GM12865 (cell line): ENCODE results near the gene ATG5.

Experiments
- DNase-seq: peaks from one replicate; pipeline ENCODE4 v3.0.0; 2010; ENCODE audit warnings: low read depth
- H3K4me3 ChIP-seq: 2 replicates; pipeline ENCODE4 v1.5.1; 2011; ENCODE audit warnings: mild to moderate bottlenecking, low read depth, low read length, control low read depth
- CTCF ChIP-seq: IDR thresholded peaks from 2 replicates; pipeline ENCODE4 v1.5.1; 2011; ENCODE audit warnings: low read length, control low read depth, low read depth, inconsistent platforms; ENCODE audit not compliant: insufficient read depth; ENCODE audit errors: missing control alignments

The ATG5 gene

GRCh38 chr6:106293116-106293515, 32.4 kb downstream of the ATG5 start:
- DNase-seq: no peak
- TF ChIP-seq CTCF: no peak
- no peak overlapping the region for H3K4me3 ChIP-seq

GRCh38 chr6:106290954-106291353, 34.6 kb downstream of the ATG5 start:
- no peak overlapping the region for H3K4me3 ChIP-seq
- no peak for DNase-seq
- no peak for TF ChIP-seq CTCF

GRCh38 chr6:106290032-106290431, 35.5 kb downstream of the ATG5 start:
- no peak for DNase-seq
- no peak overlapping the region for H3K4me3 ChIP-seq
- TF ChIP-seq CTCF: no peak

- DNase-seq: no peak
- no peak for TF ChIP-seq CTCF
- H3K4me3 ChIP-seq: no peak overlapping the region
Observed at GRCh38 chr6:106287215-106287614, 38.3 kb downstream of the ATG5 start.

DNA sequence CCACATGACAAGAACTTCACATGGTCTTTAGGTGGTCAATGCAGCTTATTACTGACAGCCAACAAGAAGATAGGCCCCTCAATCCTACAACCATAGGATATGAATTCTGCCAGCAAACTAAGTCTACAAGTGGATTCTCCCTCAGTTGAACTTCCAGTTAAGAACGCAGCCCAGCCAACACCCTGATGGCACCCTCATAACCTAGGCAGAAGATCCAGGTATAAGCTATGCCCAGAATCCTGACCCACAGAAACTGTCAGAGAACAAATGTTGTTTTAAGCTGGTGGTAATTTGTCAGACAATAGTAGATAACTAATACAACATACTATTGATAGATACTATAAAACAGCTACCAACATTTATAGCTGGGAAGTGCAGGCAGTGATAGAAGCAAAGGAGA, 38.8 kb downstream of the ATG5 start:
- no peak overlapping the region for H3K4me3 ChIP-seq
- no peak for TF ChIP-seq CTCF
- no peak for DNase-seq

GRCh38 chr6:106283481-106283880, 42.1 kb downstream of the ATG5 start:
- no peak for TF ChIP-seq CTCF

DNA sequence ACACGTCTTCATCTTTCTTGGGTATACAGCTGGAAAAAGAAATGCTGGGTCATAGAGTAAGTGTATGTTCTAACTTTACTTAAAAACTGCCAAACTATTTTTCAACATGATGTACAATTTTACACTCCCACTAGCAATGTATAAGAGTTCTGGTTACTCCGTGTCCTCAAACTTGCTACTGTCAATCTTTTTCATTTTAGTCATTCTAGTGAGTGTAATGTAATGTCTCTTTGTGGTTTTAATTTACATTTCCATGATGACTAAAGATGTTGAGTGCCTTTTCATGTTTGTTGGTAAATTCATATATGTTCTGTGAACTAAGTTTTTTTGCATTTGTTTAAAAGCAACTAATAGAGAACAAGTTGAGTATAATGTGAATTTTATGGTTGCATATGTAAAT, 43.9 kb downstream of the ATG5 start:
- H3K4me3 ChIP-seq: no peak overlapping the region

More at GRCh38 chr6:106283481-106283880, 42.1 kb downstream of the ATG5 start:
- H3K4me3 ChIP-seq: no peak overlapping the region
- no peak for DNase-seq

More for the DNA sequence above, 43.9 kb downstream of the ATG5 start:
- no peak for TF ChIP-seq CTCF
- no peak for DNase-seq
